ENCODE measurements around the gene LMO2.
A peak's percentile ranks its signal among the peaks of the same experiment; 100 is the strongest.
"Not testable (repeated sequence)": the region's sequence is repeated elsewhere in the genome, so short reads cannot be mapped to it uniquely, and the experiment has no call there.

The LMO2 gene

DNA sequence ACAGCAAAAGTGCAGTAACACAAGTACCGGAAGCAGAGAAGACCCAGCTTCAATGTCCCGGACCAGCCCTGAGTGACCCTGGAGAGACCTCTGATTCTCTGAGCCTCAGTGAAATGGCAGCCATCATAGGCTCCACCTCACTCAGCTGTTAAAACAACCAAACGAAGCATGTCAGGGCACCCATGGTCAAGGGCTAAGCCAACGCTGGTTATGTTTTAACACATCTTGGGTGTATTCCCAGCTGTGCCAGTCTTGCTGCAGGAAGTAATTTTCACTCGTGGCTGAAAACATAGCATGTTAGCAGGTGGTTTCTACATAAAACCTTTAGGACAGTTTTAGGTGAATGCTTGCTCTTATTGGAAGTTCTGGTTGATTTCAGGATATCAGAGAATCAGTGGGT is 30.9 kb downstream of the LMO2 start:
- DNase-seq = no peak

GRCh38 chr11:33859306-33859705 is 32.6 kb downstream of the LMO2 start:
- DNase-seq = no peak

GRCh38 chr11:33857933-33858371 is 33.9 kb downstream of the LMO2 start:
- DNase-seq = peak; percentile 86

- no peak for DNase-seq
Observed at GRCh38 chr11:33855500-33855899, 36.4 kb downstream of the LMO2 start.

DNA sequence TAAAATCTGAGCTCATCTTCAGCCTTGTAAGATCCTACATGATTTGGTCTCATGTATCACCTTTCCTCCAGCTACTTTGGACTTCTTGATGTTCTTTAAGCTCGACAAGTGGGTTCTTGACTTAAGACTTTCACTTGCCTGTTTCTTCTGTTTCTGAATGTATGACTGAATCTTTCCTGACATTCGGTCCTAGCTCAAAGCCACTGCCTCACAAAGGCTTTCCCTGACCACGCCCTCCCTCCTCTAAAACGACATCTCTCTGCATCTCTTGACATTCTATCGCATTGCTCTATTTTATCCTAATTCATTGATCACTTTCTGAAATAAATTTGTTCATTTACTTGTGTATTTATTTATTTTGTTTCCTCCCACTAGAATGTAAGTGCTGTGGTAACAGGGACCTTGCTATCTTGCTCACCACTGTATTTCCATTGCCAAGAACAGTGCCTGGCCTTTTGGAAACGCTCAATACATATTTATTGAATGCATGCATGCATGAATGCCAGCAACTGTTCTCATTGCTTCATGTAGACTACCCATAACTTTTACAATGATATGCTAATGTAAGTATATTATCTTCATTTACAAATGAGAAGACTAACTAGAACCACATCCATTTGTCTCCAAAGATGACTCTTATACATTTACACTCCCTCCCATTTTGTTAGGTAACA is 43.0 kb downstream of the LMO2 start:
- no peak for DNase-seq

DNA sequence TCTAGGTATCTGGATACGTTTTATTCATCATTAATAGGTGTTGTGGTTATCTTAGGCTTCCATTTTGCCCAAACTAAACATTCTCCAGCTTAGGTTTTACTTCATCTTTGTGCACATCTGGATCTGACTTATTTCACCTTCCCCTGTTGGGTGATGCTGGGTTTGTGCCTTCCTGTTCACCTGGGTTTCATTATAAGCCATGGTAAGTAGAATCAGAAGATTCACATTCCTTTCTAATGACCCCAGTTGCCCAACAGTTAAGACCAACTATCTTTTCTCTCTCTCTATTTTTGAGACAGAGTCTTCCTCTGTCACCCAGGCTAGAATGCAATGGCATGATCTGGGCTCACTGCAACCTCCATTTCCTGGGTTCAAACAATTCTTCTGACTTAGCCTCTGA is 44.6 kb downstream of the LMO2 start:
- DNase-seq = no peak

DNA sequence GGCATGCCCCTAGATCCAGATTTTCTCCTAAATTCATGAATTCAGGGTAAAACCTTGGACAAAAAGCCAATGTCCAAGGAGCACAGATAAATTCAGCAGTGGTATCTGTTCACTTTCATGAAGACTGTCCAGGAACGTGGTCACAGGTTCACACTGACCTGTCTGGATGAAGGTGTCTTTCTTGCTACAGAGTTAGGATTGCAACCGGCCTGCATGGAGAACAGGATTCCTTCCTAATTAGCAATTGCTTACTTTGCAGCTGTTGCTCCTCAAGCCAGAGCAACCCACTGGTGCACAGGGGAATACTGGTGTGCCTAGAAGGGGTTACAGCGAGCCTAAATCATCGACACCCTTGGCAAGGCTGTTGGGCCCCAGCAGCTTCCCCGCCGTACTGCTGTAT is 47.6 kb downstream of the LMO2 start:
- DNase-seq = no peak

GRCh38 chr11:33843018-33843417 is 48.9 kb downstream of the LMO2 start:
- no peak for DNase-seq

- DNase-seq = no peak
Observed at GRCh38 chr11:33842236-33842915, 49.5 kb downstream of the LMO2 start.

GRCh38 chr11:33838234-33838633 is 53.6 kb downstream of the LMO2 start:
- not testable (repeated sequence) for DNase-seq

- not testable (repeated sequence) for DNase-seq
Observed at GRCh38 chr11:33837334-33837733, 54.5 kb downstream of the LMO2 start.

DNA sequence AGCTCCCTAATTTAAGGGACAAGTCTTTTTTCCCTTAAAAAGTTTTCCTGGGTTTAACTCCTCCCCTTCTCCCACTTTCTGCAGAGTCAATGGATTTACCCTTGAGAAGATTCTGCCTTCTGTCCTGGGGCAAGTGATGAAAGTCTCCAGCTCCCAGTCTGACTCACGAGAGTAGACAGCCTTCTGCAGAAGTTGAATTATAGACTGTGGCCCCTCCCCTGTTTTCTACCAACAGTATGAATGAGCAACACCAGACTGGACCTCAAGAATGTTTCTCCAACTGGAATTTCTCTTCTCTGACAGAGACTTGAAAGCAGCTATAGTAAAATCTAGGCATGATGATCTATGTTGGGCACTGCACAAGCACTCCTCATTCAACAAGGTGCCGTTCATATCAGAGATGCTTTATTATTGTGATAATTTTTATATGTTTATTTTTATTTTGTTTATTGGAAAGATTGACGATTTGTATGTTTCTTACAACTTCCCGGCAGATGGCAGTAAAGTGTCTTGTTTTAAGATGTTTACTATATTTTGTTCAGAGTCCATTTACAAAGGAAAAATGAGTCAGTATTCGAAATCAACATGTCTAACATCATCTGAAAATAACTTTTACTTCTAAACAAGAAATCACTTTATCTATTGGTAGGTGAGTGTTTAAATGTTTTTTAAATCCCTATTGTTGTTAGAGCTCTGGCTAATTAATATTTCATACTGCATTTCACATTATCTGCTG is 56.6 kb downstream of the LMO2 start:
- DNase-seq = no peak

DNA sequence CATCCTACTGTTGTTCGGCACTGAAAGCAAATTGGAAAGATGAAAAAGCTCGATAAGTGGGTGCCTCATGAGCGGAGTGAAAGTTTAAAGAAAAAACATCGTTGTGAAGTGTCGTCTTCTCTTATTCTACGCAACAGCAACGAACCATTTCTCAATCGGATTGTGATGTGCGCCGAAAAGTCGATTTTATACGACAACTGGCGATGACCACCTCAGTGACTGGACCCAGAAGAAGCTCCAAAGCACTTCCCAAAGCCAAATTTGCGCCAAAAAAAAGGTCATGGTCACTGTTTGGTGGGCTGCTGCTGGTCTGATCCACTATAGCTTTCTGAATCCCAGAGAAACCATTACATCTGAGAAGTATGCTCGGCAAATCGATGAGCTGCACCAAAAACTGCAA is 59.2 kb downstream of the LMO2 start:
- no peak for DNase-seq

GRCh38 chr11:33830903-33831648 is 60.8 kb downstream of the LMO2 start:
- DNase-seq = no peak

DNA sequence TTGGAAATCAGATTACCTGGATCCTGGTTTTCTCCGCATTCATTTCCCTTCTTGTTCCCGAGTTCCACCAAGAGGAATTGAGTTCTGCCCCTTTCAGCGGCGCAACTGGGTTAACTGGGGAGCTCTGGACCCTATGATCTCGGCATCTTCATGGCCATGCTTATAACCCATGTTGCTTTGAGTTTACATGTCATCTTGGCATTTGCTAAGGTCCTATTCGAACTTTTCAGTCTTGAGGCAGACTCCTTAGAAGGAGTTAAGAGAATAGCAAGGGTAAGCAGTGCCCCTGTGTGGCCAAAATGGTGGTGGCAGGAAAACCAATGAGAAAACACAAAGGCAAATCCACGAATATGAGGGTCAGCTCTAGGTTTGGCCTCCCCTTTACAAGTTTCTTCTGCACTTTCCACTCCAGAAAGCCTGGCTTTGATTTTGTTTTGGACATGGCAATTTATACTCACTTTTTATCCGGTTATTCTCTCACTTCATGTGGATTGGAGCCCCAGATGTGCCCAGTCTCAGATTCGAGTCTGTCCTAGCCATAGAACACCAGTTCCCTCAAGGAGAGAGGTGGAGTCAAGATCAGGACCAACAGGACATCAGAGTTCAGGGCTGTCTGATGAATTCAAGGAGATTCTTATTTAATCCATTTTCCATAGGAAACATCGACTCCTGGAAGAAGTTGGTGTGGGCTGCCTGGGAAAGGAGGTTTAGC is 62.3 kb downstream of the LMO2 start:
- DNase-seq = peak; percentile 71

DNA sequence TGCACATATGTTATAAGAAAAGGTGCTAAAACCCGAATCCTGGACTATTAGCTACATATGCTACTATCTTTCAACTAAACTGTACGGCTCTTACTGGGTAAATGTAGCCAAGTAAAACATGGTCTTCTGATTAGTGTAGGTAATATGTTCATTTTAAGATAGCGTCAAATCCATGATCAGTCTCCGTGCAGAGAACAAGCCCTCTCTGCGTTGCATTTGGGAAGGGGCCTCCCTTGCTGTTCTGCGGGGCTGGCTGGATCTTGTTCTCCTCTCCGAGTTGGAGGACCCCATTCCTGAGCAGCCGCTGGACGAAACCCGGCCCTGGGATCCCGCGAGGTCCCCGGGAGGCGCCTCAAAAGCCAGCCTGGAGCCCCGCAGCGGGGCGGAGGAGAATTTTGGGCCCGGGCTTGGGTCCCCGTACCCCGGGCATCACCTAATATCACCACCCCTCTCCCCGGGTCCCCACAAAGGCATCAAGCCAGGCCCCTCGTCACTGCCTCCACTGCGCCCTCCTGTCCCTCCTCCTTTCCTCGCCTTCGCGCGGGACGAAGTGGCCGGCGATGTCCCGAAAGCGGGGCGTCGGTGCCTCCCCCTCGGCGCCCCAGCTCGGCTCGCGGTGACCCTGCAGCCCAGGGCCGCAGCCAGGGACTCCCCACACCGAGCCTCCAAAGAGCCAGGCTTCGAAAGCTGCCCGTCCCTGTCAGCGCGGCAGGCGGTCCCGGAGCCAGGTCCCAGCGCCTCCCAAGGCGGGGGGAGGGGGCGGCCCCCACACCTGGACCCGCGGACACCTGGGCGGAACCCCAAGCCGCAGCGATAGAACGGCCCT is 63.1 kb downstream of the LMO2 start:
- DNase-seq = no peak

DNA sequence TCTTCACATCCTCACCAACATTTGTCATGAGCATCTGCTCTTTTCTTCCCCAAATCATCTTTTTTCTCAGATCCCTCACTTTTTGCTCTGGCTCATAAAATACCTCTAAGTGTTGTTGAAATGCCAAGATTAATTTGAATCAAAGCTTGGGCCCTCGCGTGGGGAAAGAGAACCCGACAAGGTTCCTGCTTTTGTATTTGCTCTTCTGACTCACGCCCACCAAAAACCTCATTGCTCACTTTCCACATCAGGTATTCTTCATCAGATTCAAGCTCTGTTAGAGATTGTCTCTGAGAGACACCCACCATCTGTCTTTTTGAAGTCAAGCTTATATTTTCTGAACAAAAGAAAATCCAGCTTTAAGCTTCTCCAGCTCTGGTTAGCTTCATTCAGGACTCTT is 64.7 kb downstream of the LMO2 start:
- no peak for DNase-seq

DNA sequence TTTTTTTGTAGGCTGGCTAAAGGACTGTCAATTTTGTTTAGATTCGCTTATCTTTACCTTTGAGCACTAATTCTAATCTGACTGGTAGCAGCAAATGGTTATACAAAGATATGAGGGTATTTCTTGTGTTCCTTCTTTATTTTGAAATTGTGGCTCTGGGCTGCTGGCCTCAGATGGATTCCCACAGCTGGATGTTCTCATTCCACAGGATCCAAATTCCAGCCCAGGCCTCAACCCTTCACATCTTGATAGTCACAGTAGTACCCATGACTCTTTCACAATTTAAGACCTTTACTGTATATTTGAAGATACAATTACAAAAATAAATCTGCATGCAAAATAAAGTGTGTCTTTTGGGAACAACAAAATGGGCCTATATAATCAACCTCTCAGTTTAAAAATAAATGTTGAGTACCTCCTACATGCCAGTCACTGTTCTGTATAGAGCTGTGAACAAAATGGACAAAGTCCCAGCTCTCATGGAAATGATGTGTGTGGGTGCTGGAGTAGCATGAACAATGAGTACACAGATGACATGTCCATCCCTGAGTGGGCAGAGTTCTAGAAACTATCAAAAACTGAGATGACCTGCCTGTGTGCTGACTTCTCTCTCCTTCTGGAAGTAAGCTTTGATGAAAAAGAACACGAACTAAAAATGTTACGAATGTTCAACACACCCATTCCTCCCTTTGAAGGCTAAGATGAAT is 65.9 kb downstream of the LMO2 start:
- no peak for DNase-seq

- DNase-seq = not testable (repeated sequence)
Observed at GRCh38 chr11:33822981-33823380, 68.9 kb downstream of the LMO2 start.

DNA sequence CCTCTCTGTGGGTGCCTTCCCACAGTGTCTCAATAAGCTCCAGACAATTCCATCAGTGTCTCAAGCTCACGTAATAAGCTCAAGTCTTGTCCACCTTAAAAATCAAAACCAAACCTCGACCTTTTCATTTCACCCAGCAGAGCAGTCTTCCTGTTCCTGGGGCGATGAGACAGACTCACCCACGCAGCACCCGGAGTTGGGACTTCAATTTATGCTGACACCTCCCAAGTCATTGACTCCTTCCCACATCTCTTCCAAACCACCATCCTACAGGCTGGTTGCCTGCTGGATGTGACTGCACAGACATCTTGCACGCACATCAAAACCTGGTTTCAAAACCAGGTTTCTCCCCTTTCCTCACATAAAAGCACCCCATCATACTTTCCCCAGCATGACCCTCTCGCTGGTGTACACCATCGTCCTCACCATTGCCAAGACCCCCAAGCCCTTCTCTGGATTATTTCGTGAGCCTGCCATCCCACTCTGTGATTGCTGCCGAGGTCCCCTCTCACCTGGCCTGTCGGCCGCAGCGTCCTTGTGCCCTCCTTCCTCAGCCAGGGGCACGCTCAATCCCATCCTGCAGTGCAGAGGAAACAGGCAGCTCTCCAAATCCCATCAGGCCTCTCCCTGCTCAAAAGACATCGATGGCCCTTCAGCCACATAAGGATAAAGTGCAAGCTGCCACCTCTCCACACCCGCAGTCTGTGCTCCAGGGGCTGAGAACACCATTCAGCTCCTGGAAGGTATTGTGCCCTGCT is 72.4 kb downstream of the LMO2 start:
- no peak for DNase-seq
